Neural cell (in vitro differentiated cells): ENCODE results near the gene PPP1R12C. TPM values are rescaled to one million over a fixed set of nuclear protein-coding genes. Genes with fewer than 3 reads are reported as not detected.

Experiments
- H2AFZ ChIP-seq: fragments of 200-600, 300-800 bp; sonication (generic), shearing (Covaris generic); 2 replicates; pipeline ENCODE4 v1.6.0; 2014; ENCODE audit warnings: low read depth, mild to moderate bottlenecking, antibody characterized with exemption, low read length, moderate library complexity
- H3F3A ChIP-seq: fragments of 200-600 bp; shearing (Covaris generic); 2 replicates; pipeline ENCODE4 v1.6.1; 2016; ENCODE audit warnings: mild to moderate bottlenecking, moderate library complexity, mixed read lengths, antibody characterized with exemption, low read length; ENCODE audit not compliant: insufficient read depth, poor library complexity, severe bottlenecking
- H3K27ac ChIP-seq: fragments of 200-600, 300-800 bp; sonication (generic), shearing (Covaris generic); 2 replicates; pipeline ENCODE4 v1.5.1; 2014; ENCODE audit warnings: mild to moderate bottlenecking, low read length, moderate library complexity
- H3K27me3 ChIP-seq: fragments of 300-800, 200-600 bp; sonication (generic), shearing (Covaris generic); 2 replicates; pipeline ENCODE4 v1.6.0; 2014; ENCODE audit warnings: mild to moderate bottlenecking, low read depth, low read length, moderate library complexity; ENCODE audit not compliant: insufficient read depth
- H3K36me3 ChIP-seq: fragments of 300-800, 200-600 bp; sonication (generic), shearing (Covaris generic); 2 replicates; pipeline ENCODE4 v1.5.1; 2014; ENCODE audit warnings: mild to moderate bottlenecking, antibody characterized with exemption, low read length, moderate library complexity; ENCODE audit not compliant: insufficient read depth
- H3K4me2 ChIP-seq: fragments of 300-800, 200-600 bp; sonication (generic), shearing (Covaris generic); 2 replicates; pipeline ENCODE4 v1.6.0; 2014; ENCODE audit warnings: mild to moderate bottlenecking, low read length
- H3K4me3 ChIP-seq: fragments of 300-800, 200-600 bp; sonication (generic), shearing (Covaris generic); 2 replicates; pipeline ENCODE4 v1.5.1; 2014; ENCODE audit warnings: mild to moderate bottlenecking, low read length, moderate library complexity
- H3K79me2 ChIP-seq: fragments of 200-600 bp; shearing (Covaris generic); replicated peaks from 2 replicates; pipeline ENCODE4 v1.6.0; 2014; ENCODE audit warnings: mild to moderate bottlenecking, low read length, moderate library complexity; ENCODE audit not compliant: insufficient read depth
- H3K9ac ChIP-seq: fragments of 300-800, 200-600 bp; sonication (generic), shearing (Covaris generic); 2 replicates; pipeline ENCODE4 v1.6.1; 2016; ENCODE audit warnings: mild to moderate bottlenecking, low read length, mixed read lengths
- H3K9me2 ChIP-seq: fragments of 200-600 bp; shearing (Covaris generic); 2 replicates; pipeline ENCODE4 v1.6.1; 2016; ENCODE audit warnings: mild to moderate bottlenecking, low read length, mixed read lengths; ENCODE audit not compliant: insufficient read depth
- H3K9me3 ChIP-seq: fragments of 200-600, 300-800 bp; sonication (generic), shearing (Covaris generic); 2 replicates; pipeline ENCODE4 v1.6.1; 2016; ENCODE audit warnings: mild to moderate bottlenecking, mixed run types, low read length, moderate library complexity, mixed read lengths
- H4K20me1 ChIP-seq: fragments of 200-600 bp; shearing (Covaris generic); 2 replicates; pipeline ENCODE4 v1.6.1; 2016; ENCODE audit warnings: mild to moderate bottlenecking, mixed run types; ENCODE audit not compliant: insufficient read depth
- CTCF ChIP-seq: fragments of 450-650 bp; IDR thresholded peaks from 2 replicates; pipeline ENCODE4 v1.5.1; 2014; ENCODE audit warnings: antibody characterized with exemption, mild to moderate bottlenecking, moderate library complexity; ENCODE audit not compliant: poor library complexity, severe bottlenecking
- EP300 ChIP-seq: fragments of 450-650 bp; conservative IDR thresholded peaks from 2 replicates; pipeline ENCODE4 v1.6.1; 2014; ENCODE audit warnings: antibody characterized with exemption, mild to moderate bottlenecking, moderate library complexity; ENCODE audit not compliant: poor library complexity, severe bottlenecking
- EZH2 ChIP-seq: fragments of 200-600, 300-800 bp; shearing (Covaris generic), sonication (generic); IDR thresholded peaks from 2 replicates; pipeline ENCODE4 v1.6.1; 2014; ENCODE audit warnings: antibody characterized with exemption, low read length, borderline replicate concordance, mild to moderate bottlenecking; ENCODE audit not compliant: insufficient read depth, poor library complexity, severe bottlenecking
- MXI1 ChIP-seq: fragments of 450-650 bp; conservative IDR thresholded peaks from 2 replicates; pipeline ENCODE4 v1.6.1; 2014; ENCODE audit warnings: antibody characterized with exemption, mild to moderate bottlenecking; ENCODE audit not compliant: poor library complexity, severe bottlenecking
- POLR2AphosphoS5 ChIP-seq: IDR thresholded peaks from 2 replicates; pipeline ENCODE4 v1.6.1; 2012
- RAD21 ChIP-seq: fragments of 450-650 bp; conservative IDR thresholded peaks from 2 replicates; pipeline ENCODE4 v1.6.1; 2014; ENCODE audit warnings: antibody characterized with exemption, mild to moderate bottlenecking, moderate library complexity
- SMC3 ChIP-seq: fragments of 450-650 bp; conservative IDR thresholded peaks from 2 replicates; pipeline ENCODE4 v1.6.1; 2014; ENCODE audit warnings: antibody characterized with exemption, mild to moderate bottlenecking, moderate library complexity; ENCODE audit not compliant: poor library complexity
- TAF1 ChIP-seq: IDR thresholded peaks from 2 replicates; pipeline ENCODE4 v1.6.1; 2012; ENCODE audit warnings: low read depth
- polyA plus RNA-seq: library from polyadenylated mRNA; depleted of rRNA; stranded (reverse); fragments of >200 nt; gene quantifications from 2 replicates; pipeline ENCODE4 v1.2.3, GENCODE V29; 2014
- TF ChIP-seq, protein P1 (sequence below): IDR thresholded peaks from 2 replicates; pipeline ENCODE4 v1.6.1; 2012; ENCODE audit warnings: borderline replicate concordance

The PPP1R12C gene
- polyA plus RNA-seq, 1 donor from 2014 or later = 109 TPM

DNA sequence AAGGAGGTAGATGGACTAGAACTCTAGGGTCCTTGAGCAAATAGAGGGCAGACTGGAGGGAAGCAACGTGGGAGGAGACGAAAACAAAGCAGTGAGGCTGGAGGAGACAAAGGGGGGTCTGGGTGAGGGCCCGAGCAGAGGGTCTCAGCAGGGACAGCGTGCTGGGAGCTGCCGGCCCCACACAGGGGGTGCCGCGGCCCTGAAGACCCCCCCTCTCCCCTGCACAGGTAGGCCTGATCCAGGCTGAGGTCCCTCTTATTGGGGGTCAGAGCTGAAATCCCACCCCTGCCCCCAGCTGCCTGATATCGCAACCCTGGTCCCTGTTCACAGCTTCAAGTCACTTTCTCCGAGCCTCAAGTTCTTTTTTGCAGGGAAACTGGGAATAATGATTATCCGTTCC lies 33.0 kb downstream of the PPP1R12C start:
- Histone ChIP-seq H3K79me2 (peaks cover 3% of the 10 kb centered on the region), H3K36me3 (no peaks in the 10 kb centered on the region), H3K9me2 (no peaks in the 10 kb centered on the region), H3K9me3 (no peaks in the 10 kb centered on the region), H3K9ac (no peak overlapping the region), H3K27ac (no peak overlapping the region), H3K4me2 (no peak overlapping the region), H4K20me1 (no peaks in the 10 kb centered on the region), H2AFZ (no peak overlapping the region), H3F3A (no peaks in the 10 kb centered on the region), H3K27me3 (peaks cover 34% of the 10 kb centered on the region), H3K4me3 (no peak overlapping the region)
- TF ChIP-seq POLR2AphosphoS5 = no peak
- TF ChIP-seq MXI1 = no peak
- TF ChIP-seq, protein P1, sequence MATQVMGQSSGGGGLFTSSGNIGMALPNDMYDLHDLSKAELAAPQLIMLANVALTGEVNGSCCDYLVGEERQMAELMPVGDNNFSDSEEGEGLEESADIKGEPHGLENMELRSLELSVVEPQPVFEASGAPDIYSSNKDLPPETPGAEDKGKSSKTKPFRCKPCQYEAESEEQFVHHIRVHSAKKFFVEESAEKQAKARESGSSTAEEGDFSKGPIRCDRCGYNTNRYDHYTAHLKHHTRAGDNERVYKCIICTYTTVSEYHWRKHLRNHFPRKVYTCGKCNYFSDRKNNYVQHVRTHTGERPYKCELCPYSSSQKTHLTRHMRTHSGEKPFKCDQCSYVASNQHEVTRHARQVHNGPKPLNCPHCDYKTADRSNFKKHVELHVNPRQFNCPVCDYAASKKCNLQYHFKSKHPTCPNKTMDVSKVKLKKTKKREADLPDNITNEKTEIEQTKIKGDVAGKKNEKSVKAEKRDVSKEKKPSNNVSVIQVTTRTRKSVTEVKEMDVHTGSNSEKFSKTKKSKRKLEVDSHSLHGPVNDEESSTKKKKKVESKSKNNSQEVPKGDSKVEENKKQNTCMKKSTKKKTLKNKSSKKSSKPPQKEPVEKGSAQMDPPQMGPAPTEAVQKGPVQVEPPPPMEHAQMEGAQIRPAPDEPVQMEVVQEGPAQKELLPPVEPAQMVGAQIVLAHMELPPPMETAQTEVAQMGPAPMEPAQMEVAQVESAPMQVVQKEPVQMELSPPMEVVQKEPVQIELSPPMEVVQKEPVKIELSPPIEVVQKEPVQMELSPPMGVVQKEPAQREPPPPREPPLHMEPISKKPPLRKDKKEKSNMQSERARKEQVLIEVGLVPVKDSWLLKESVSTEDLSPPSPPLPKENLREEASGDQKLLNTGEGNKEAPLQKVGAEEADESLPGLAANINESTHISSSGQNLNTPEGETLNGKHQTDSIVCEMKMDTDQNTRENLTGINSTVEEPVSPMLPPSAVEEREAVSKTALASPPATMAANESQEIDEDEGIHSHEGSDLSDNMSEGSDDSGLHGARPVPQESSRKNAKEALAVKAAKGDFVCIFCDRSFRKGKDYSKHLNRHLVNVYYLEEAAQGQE = no peak
- no peak for TF ChIP-seq TAF1
- no peak for TF ChIP-seq RAD21
- no peak for TF ChIP-seq EZH2
- TF ChIP-seq CTCF = no peak

DNA sequence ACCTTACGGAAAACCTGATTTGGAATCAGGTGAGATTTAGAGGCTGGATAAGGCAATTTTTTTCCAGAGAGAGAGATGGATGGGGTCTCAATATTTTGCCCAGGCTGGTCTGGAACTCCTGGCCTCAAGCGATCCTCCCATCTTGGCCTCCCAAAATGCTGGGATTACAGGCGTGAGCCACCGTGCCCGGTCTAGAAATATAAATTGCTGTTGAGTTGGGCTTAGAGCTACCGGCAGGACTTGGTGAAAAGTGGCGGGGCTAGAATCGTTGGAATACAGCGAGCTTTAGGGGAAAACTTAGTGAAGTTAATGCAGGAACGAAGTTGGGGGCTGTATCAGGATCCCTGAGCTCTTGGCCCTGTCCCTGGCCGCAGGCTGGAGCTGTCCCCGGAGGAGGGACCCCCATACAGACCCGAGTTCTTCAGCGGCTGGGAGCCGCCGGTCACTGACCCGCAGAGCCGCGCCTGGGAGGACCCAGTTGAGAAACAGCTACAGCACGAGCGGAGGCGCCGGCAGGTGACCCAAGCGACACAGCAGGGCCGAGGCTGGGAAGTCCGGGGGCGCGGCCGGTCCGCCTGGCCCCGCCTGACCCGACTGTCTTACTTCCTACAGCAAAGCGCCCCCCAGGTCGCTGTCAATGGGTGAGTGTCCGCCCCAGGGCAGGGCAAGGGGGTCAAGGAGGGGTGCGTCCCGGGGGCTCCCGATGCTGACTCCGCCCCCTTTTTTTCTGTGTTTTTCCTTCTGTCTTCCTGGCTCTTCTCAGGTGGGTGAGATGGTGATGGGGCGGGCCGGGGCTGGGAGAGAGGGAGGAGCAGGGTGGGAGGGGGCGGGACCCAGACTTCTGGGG lies 34.2 kb downstream of the PPP1R12C start:
- Histone ChIP-seq H3K27me3 (peaks cover 36% of the 10 kb centered on the region), H3K9me3 (no peaks in the 10 kb centered on the region), H3F3A (no peaks in the 10 kb centered on the region), H4K20me1 (no peaks in the 10 kb centered on the region), H3K27ac (no peak overlapping the region), H3K36me3 (no peaks in the 10 kb centered on the region), H3K9me2 (no peaks in the 10 kb centered on the region), H3K4me2 (no peak overlapping the region), H3K4me3 (no peak overlapping the region), H2AFZ (no peak overlapping the region), H3K9ac (no peak overlapping the region), H3K79me2 (peaks cover 3% of the 10 kb centered on the region)
- no peak for TF ChIP-seq POLR2AphosphoS5
- TF ChIP-seq CTCF = no peak
- no peak for TF ChIP-seq RAD21
- no peak for TF ChIP-seq EP300
- no peak for TF ChIP-seq MXI1
- no peak for TF ChIP-seq TAF1
- no peak for TF ChIP-seq SMC3
- no peak for TF ChIP-seq EZH2
- TF ChIP-seq, protein P1 = no peak
